MM.1S (cell line): ENCODE results near the gene AJM1.
"Not testable (repeated sequence)": the region's sequence is repeated elsewhere in the genome, so short reads cannot be mapped to it uniquely, and the experiment has no call there.

Source experiments
- DNase-seq: peaks from one replicate; pipeline ENCODE4 v3.0.0-alpha.2; 2015
- H2AFZ ChIP-seq: fragments of 300-600 bp; sonication (generic); 2 replicates; pipeline ENCODE4 v1.6.0; 2016; ENCODE audit warnings: antibody characterized with exemption, low read length
- H3F3A ChIP-seq: fragments of 300-600 bp; sonication (generic); 2 replicates; pipeline ENCODE4 v1.6.1; 2016; ENCODE audit warnings: mild to moderate bottlenecking, antibody characterized with exemption, low read length, moderate library complexity, mixed read lengths; ENCODE audit not compliant: insufficient read depth
- H3K27ac ChIP-seq: fragments of 300-600 bp; sonication (generic); 2 replicates; pipeline ENCODE4 v1.5.1; 2016; ENCODE audit warnings: mild to moderate bottlenecking, low read length
- H3K27me3 ChIP-seq: fragments of 300-600 bp; sonication (generic); replicated peaks from 2 replicates; pipeline ENCODE4 v1.6.0; 2016; ENCODE audit warnings: low read length; ENCODE audit not compliant: insufficient read depth
- H3K36me3 ChIP-seq: fragments of 300-600 bp; sonication (generic); replicated peaks from 2 replicates; pipeline ENCODE4 v1.6.1; 2016; ENCODE audit warnings: mild to moderate bottlenecking, low read length, mixed read lengths; ENCODE audit not compliant: insufficient read depth
- H3K4me1 ChIP-seq: fragments of 300-600 bp; sonication (generic); 2 replicates; pipeline ENCODE4 v1.6.1; 2016; ENCODE audit warnings: low read length, mixed read lengths
- H3K4me2 ChIP-seq: fragments of 300-600 bp; sonication (generic); 2 replicates; pipeline ENCODE4 v1.6.0; 2016; ENCODE audit warnings: low read depth, low read length
- H3K4me3 ChIP-seq: fragments of 300-600 bp; sonication (generic); 2 replicates; pipeline ENCODE4 v1.5.1; 2016; ENCODE audit warnings: low read length, mixed read lengths
- H3K79me2 ChIP-seq: fragments of 300-600 bp; sonication (generic); 2 replicates; pipeline ENCODE4 v1.6.1; 2016; ENCODE audit warnings: mixed run types, low read length, mixed read lengths
- H3K9ac ChIP-seq: fragments of 300-600 bp; sonication (generic); 2 replicates; pipeline ENCODE4 v1.6.1; 2016; ENCODE audit warnings: low read length, mixed read lengths
- H3K9me2 ChIP-seq: fragments of 300-600 bp; sonication (generic); replicated peaks from 2 replicates; pipeline ENCODE4 v1.6.1; 2016; ENCODE audit warnings: mild to moderate bottlenecking, low read length, mixed read lengths; ENCODE audit not compliant: insufficient read depth
- H3K9me3 ChIP-seq: fragments of 300-600 bp; sonication (generic); replicated peaks from 2 replicates; pipeline ENCODE4 v1.6.1; 2016; ENCODE audit warnings: mild to moderate bottlenecking, low read length, mixed read lengths; ENCODE audit not compliant: insufficient read depth
- H4K20me1 ChIP-seq: fragments of 300-600 bp; sonication (generic); 2 replicates; pipeline ENCODE4 v1.6.1; 2016; ENCODE audit warnings: mild to moderate bottlenecking, low read length, moderate library complexity, mixed read lengths; ENCODE audit not compliant: insufficient read depth
- CTCF ChIP-seq: fragments of 300-600 bp; sonication (generic); IDR thresholded peaks from 2 replicates; pipeline ENCODE4 v1.5.1; 2016; ENCODE audit warnings: antibody characterized with exemption, low read length, mixed read lengths
- EZH2 ChIP-seq: fragments of 300-600 bp; sonication (generic); optimal IDR thresholded peaks from 2 replicates; pipeline ENCODE3; 2017; ENCODE audit warnings: low read depth, mild to moderate bottlenecking, antibody characterized with exemption, low read length, mixed read lengths
- EZH2phosphoT487 ChIP-seq: fragments of 300-600 bp; sonication (generic); IDR thresholded peaks from 2 replicates; pipeline ENCODE4 v1.6.1; 2018; ENCODE audit warnings: antibody characterized with exemption, low read length

AJM1 gene

DNA sequence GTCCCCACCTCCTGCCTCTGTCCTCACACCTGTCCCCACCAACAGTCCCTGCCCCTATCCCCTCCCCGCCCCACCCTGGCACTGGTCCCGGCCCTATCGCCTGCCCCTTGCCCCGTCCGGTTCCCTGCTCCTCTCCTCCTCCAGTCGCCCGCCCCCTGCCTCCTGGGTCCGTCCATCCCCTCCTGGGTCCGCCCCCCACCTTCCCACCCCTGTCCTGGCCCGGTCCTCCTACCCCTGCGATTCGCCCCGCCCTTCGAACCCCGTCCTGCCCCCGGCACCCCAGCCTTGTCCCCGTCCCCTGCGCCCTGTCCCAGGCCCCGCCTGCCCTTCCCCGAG, 23.5 kb downstream of the AJM1 start:
- TF ChIP-seq CTCF = no peak
- no peak for TF ChIP-seq EZH2
- no peak for TF ChIP-seq EZH2phosphoT487
- Histone ChIP-seq H3K4me3 (peak overlapping the region; percentile 98), H3K27me3 (no peaks in the 10 kb centered on the region), H4K20me1 (no peaks in the 10 kb centered on the region), H3K9ac (peak overlapping the region; percentile 95), H3K4me1 (peaks cover 7% of the 10 kb centered on the region; the same call in 1 of the 2 replicates), H3K9me2 (no peaks in the 10 kb centered on the region), H3K36me3 (no peaks in the 10 kb centered on the region; the same call in 1 of the 2 replicates), H3K27ac (peak overlapping the region; percentile 35; the same call in 1 of the 2 replicates), H2AFZ (peak overlapping the region; percentile 72; the same call in 1 of the 2 replicates), H3K79me2 (peaks cover 36% of the 10 kb centered on the region), H3F3A (no peaks in the 10 kb centered on the region), H3K9me3 (no peaks in the 10 kb centered on the region), H3K4me2 (peak overlapping the region; percentile 92)
- DNase-seq = no peak

DNA sequence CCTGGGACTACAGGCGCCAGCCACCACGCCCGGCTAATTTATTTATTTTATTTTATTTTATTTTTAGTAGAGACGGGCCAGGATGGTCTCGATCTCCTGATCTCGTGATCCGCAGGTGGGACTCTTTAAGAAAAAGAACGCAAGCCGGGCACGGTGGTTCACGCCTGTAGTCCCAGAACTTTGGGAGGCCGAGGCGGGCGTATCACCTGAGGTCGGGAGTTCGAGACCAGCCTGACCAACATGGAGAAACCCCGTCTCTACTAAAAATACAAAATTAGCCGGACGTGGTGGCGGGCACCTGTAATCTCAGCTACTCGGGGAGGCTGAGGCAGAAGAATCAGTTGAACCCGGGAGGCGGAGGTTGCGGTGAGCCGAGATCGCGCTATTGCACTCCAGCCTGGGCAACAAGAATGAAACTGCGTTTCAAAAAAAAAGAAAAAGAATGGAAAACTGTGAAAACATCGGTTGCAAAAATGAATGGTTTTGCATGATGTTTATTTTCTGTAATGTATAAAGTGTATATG, 24.7 kb downstream of the AJM1 start:
- not testable (repeated sequence) for H3K9ac ChIP-seq, H3F3A ChIP-seq, H3K27me3 ChIP-seq, H4K20me1 ChIP-seq, H3K4me1 ChIP-seq, DNase-seq, H3K4me2 ChIP-seq, H3K9me2 ChIP-seq, H3K27ac ChIP-seq, H3K9me3 ChIP-seq, H3K36me3 ChIP-seq
- H3K4me3 ChIP-seq = peak overlapping the region; percentile 58; the same call in 1 of the 2 replicates
- peaks cover 36% of the 10 kb centered on the region for H3K79me2 ChIP-seq
- H2AFZ ChIP-seq = 0 out of 2 replicates have a peak overlapping the region, but pooled peaks have one; percentile 35

DNA sequence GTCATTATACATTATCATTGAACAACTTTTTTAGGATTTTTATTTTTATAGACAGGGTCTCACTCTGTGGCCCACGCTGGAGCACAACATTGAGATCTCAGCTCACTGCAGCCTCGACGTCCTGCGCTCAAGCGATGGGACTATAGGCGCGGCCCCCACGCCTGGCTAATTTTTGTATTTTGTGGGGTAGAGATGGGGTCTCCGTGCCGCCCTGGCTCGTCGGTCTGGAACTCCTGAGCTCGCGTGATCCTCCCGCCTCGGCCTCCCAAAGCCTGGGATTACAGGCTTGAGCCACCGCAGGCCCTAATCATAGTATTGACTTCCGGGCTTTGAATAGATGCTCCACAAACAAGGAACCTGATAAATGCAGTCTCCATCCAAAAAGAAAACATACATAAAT, 25.2 kb downstream of the AJM1 start:
- Histone ChIP-seq H4K20me1 (no peaks in the 10 kb centered on the region), H2AFZ (no peak overlapping the region), H3K9me3 (no peaks in the 10 kb centered on the region), H3K79me2 (peaks cover 35% of the 10 kb centered on the region), H3K36me3 (no peaks in the 10 kb centered on the region; the same call in 1 of the 2 replicates), H3K27ac (no peak overlapping the region), H3K4me3 (no peak overlapping the region), H3K4me2 (no peak overlapping the region), H3K9ac (no peak overlapping the region), H3K9me2 (no peaks in the 10 kb centered on the region), H3K27me3 (no peaks in the 10 kb centered on the region), H3K4me1 (peaks cover 7% of the 10 kb centered on the region; the same call in 1 of the 2 replicates), H3F3A (no peaks in the 10 kb centered on the region)
- no peak for DNase-seq
- no peak for TF ChIP-seq CTCF
- no peak for TF ChIP-seq EZH2phosphoT487
- TF ChIP-seq EZH2 = no peak

- H3K9ac ChIP-seq = no peak overlapping the region
- H3K79me2 ChIP-seq = peaks cover 31% of the 10 kb centered on the region
- H3K27ac ChIP-seq = no peak overlapping the region
- no peaks in the 10 kb centered on the region for H3F3A ChIP-seq
- no peaks in the 10 kb centered on the region for H3K27me3 ChIP-seq
- no peak overlapping the region for H3K4me3 ChIP-seq
- H4K20me1 ChIP-seq = no peaks in the 10 kb centered on the region
- no peaks in the 10 kb centered on the region; the same call in 1 of the 2 replicates for H3K36me3 ChIP-seq
- no peaks in the 10 kb centered on the region for H3K9me3 ChIP-seq
- no peak for DNase-seq
- H3K9me2 ChIP-seq = no peaks in the 10 kb centered on the region
- H3K4me2 ChIP-seq = no peak overlapping the region
- TF ChIP-seq EZH2phosphoT487 = no peak
- no peak for TF ChIP-seq EZH2
- no peak for TF ChIP-seq CTCF
- H3K4me1 ChIP-seq = peaks cover 7% of the 10 kb centered on the region; the same call in 1 of the 2 replicates
- no peak overlapping the region for H2AFZ ChIP-seq
Measured at GRCh38 chr9:136867917-136868316, 25.6 kb downstream of the AJM1 start.
